Measurements from ENCODE around the gene RRP8. TPM values are rescaled to one million over a fixed set of nuclear protein-coding genes. Genes with fewer than 3 reads are reported as not detected.

Gene RRP8
- total and polyA plus RNA-seq, 10 of the 15 experiments (the other 5 are each of a cell fraction or from before 2014, with no cell fraction given): 4.7 to 51.2 (median 23.9) TPM

GRCh38 chr11:6584528-6584927 lies 18.9 kb downstream of the RRP8 start:
- DNase-seq (ENCODE audit: low read depth, low spot score) (no peak), ATAC-seq (no peak), FAIRE-seq (no peak)
- no peak overlapping the region for H3K4me3 ChIP-seq
- no peaks in the 10 kb centered on the region for H3K79me2 ChIP-seq (ENCODE audit: control insufficient read depth, insufficient read depth, low read length)
- in situ Hi-C loops (cut with MboI) (no loop called here), intact Hi-C loops (cut with micrococcal nuclease; ENCODE audit: unreplicated experiment) (no loop called here)
- no peaks in the 10 kb centered on the region for H4K20me1 ChIP-seq (ENCODE audit: control insufficient read depth, insufficient read depth)
- WGBS (ENCODE audit: insufficient coverage, insufficient replicate concordance, low lambda C conversion rate, missing lambda C conversion rate): 87% methylated on average over 4 of the region's 4 CpGs
- no peak overlapping the region for H3K9ac ChIP-seq (ENCODE audit: control insufficient read depth, insufficient read depth, low read length)
- H3K36me3 ChIP-seq (ENCODE audit: control insufficient read depth in 2 of 2, insufficient read depth in 2 of 2, low read length in 1 of 2): peaks cover 4 to 5% of the 10 kb centered on the region in 2 experiments; a peak in 3 of 4 replicates
- TF ChIP-seq NRF1 (conservative IDR thresholded peaks at IDR 0.05; ENCODE audit: low read depth, low read length) (no peak), BRCA1 (IDR thresholded peaks at IDR 0.05; ENCODE audit: low read depth, low read length) (no peak), ZBTB4 (CRISPR knock-in tag; IDR thresholded peaks at IDR 0.05) (no peak), RELA (IDR thresholded peaks at IDR 0.05; ENCODE audit: borderline replicate concordance, partially characterized antibody) (no peak), ZBTB40 (IDR thresholded peaks at IDR 0.05; ENCODE audit: borderline replicate concordance) (no peak), SREBF2 (IDR thresholded peaks at IDR 0.05; ENCODE audit: low read length) (no peak), YY1 (IDR thresholded peaks at IDR 0.05; ENCODE audit: low read depth, low read length) (no peak), KLF5 (IDR thresholded peaks at IDR 0.05; ENCODE audit: partially characterized antibody) (no peak), TAF1 (IDR thresholded peaks at IDR 0.05; ENCODE audit: borderline replicate concordance, low read depth, low read length) (no peak), USF1 (IDR thresholded peaks at IDR 0.05; ENCODE audit: borderline replicate concordance, extremely low read length, insufficient read depth, low read depth, low read length) (no peak), IKZF2 (IDR thresholded peaks at IDR 0.05) (no peak), PAX8 (IDR thresholded peaks at IDR 0.05) (no peak), MEF2B (IDR thresholded peaks at IDR 0.05; ENCODE audit: partially characterized antibody, poor library complexity, severe bottlenecking) (no peak), STAT3 (IDR thresholded peaks at IDR 0.05; ENCODE audit: low read depth, low read length) (no peak), USF2 (IDR thresholded peaks at IDR 0.05; ENCODE audit: borderline replicate concordance, low read depth, low read length) (no peak)
- no TSS peak for BruUV-seq (replicated peaks)
- H3K4me2 ChIP-seq (ENCODE audit: control insufficient read depth, insufficient read depth): no peak overlapping the region
- no peaks in the 10 kb centered on the region for H3K9me3 ChIP-seq (replicated peaks; ENCODE audit: control insufficient read depth, insufficient read depth, low read length)
- H2AFZ ChIP-seq (ENCODE audit: control insufficient read depth, low read depth, low read length): no peak overlapping the region
- POLR2A ChIA-PET: no interaction called here
- CTCF ChIA-PET: interaction anchor here (0.5 to 1.9 kb wide), 5 partner anchors 53 to 938 kb away, joined by 3 to 4 read pairs (median 3); no protein-coding TSS in a partner anchor
- no peaks in the 10 kb centered on the region for H3K27me3 ChIP-seq (replicated peaks in 1 of 2; ENCODE audit: control insufficient read depth in 2 of 2, insufficient read depth in 2 of 2, low read length in 1 of 2)
- no peaks in the 10 kb centered on the region for H3K4me1 ChIP-seq (ENCODE audit: control insufficient read depth, insufficient read depth, low read length)
- no peak overlapping the region for H3K27ac ChIP-seq (ENCODE audit: control insufficient read depth, insufficient read depth)
- RAD21 ChIA-PET (ENCODE audit: unreplicated experiment): no interaction called here
- SMC1A ChIA-PET (ENCODE audit: uncharacterized antibody, unreplicated experiment): interaction anchor here (1.6 kb wide), 1 partner anchor 11 kb away, joined by 3 read pairs; no protein-coding TSS in a partner anchor

Data from GM12878 (cell line).